ENCODE data around the gene ZNF460.

- TF ChIP-seq POLR2A (IDR thresholded peaks at IDR 0.05) (peak; percentile 78 to 87), CTCF (IDR thresholded peaks at IDR 0.05 in 4 of 5, conservative IDR thresholded peaks at IDR 0.05 in 1 of 5) (no peak)
Measured at GRCh38 chr19:57320180-57321084, 40.1 kb downstream of the ZNF460 start, which contains the start of gene ZNF543.

All from gastrocnemius medialis (tissue), 4 donors.